Activated naive CD4-positive, alpha-beta T cell treated with anti-CD3 and anti-CD28 coated beads, Interleukin-2, amount 50 U/mL, for 24 hours (primary cell): Measurements from ENCODE around the gene LMX1B.
"Not testable (repeated sequence)": the region's sequence is repeated elsewhere in the genome, so short reads cannot be mapped to it uniquely, and the experiment has no call there.

Source experiments
- H3K27ac Mint-ChIP-seq: one replicate; pipeline ENCODE4 v1.8.0; 2021; ENCODE audit warnings: mild to moderate bottlenecking, mixed read lengths
- H3K27me3 Mint-ChIP-seq: one replicate; pipeline ENCODE4 v1.8.0; 2021; ENCODE audit warnings: mixed read lengths
- H3K36me3 Mint-ChIP-seq: one replicate; pipeline ENCODE4 v1.8.0; 2021; ENCODE audit warnings: mixed read lengths
- H3K4me1 Mint-ChIP-seq: one replicate; pipeline ENCODE4 v1.8.0; 2021; ENCODE audit warnings: mixed read lengths
- H3K4me3 Mint-ChIP-seq: one replicate; pipeline ENCODE4 v1.8.0; 2021; ENCODE audit warnings: mild to moderate bottlenecking, mixed read lengths
- H3K9me3 Mint-ChIP-seq: one replicate; pipeline ENCODE4 v1.8.0; 2021; ENCODE audit warnings: mixed read lengths

The LMX1B gene

GRCh38 chr9:126722922-126723806, 109.4 kb downstream of the LMX1B start:
- Mint-ChIP-seq H3K9me3 (no peaks in the 10 kb centered on the region), H3K4me1 (peaks cover 49% of the 10 kb centered on the region), H3K4me3 (peak overlapping the region; percentile 85), H3K27me3 (no peaks in the 10 kb centered on the region), H3K27ac (peak overlapping the region; percentile 96), H3K36me3 (no peaks in the 10 kb centered on the region)

- Mint-ChIP-seq H3K4me3 (peak overlapping the region; percentile 85), H3K27me3 (no peaks in the 10 kb centered on the region), H3K9me3 (no peaks in the 10 kb centered on the region), H3K36me3 (no peaks in the 10 kb centered on the region), H3K27ac (peak overlapping the region; percentile 4), H3K4me1 (peaks cover 43% of the 10 kb centered on the region)
Observed at GRCh38 chr9:126723807-126724172, 110.1 kb downstream of the LMX1B start.

GRCh38 chr9:126724226-126724625, 110.5 kb downstream of the LMX1B start:
- Mint-ChIP-seq H3K27ac (peak overlapping the region; percentile 4), H3K4me3 (peak overlapping the region; percentile 85), H3K36me3 (no peaks in the 10 kb centered on the region), H3K9me3 (no peaks in the 10 kb centered on the region), H3K27me3 (no peaks in the 10 kb centered on the region), H3K4me1 (peaks cover 39% of the 10 kb centered on the region)

GRCh38 chr9:126725485-126725884, 111.8 kb downstream of the LMX1B start:
- not testable (repeated sequence) for H3K27ac Mint-ChIP-seq, H3K27me3 Mint-ChIP-seq, H3K36me3 Mint-ChIP-seq, H3K9me3 Mint-ChIP-seq, H3K4me3 Mint-ChIP-seq
- H3K4me1 Mint-ChIP-seq = peaks cover 26% of the 10 kb centered on the region

- not testable (repeated sequence) for H3K4me1 Mint-ChIP-seq, H3K9me3 Mint-ChIP-seq, H3K27me3 Mint-ChIP-seq, H3K36me3 Mint-ChIP-seq, H3K27ac Mint-ChIP-seq, H3K4me3 Mint-ChIP-seq
Observed at GRCh38 chr9:126728210-126728609, 114.5 kb downstream of the LMX1B start.

GRCh38 chr9:126730592-126730991, 116.9 kb downstream of the LMX1B start:
- not testable (repeated sequence) for H3K9me3 Mint-ChIP-seq, H3K27ac Mint-ChIP-seq, H3K4me1 Mint-ChIP-seq, H3K4me3 Mint-ChIP-seq, H3K27me3 Mint-ChIP-seq, H3K36me3 Mint-ChIP-seq

GRCh38 chr9:126733005-126733404, 119.3 kb downstream of the LMX1B start:
- Mint-ChIP-seq H3K27ac (no peak overlapping the region), H3K36me3 (peaks cover 9% of the 10 kb centered on the region), H3K4me3 (no peak overlapping the region), H3K9me3 (peaks cover 15% of the 10 kb centered on the region), H3K27me3 (no peaks in the 10 kb centered on the region), H3K4me1 (no peaks in the 10 kb centered on the region)

GRCh38 chr9:126734877-126735276, 121.1 kb downstream of the LMX1B start:
- Mint-ChIP-seq H3K27me3 (no peaks in the 10 kb centered on the region), H3K27ac (no peak overlapping the region), H3K9me3 (peaks cover 15% of the 10 kb centered on the region), H3K36me3 (peaks cover 9% of the 10 kb centered on the region), H3K4me1 (no peaks in the 10 kb centered on the region), H3K4me3 (no peak overlapping the region)

GRCh38 chr9:126735482-126735881, 121.8 kb downstream of the LMX1B start:
- Mint-ChIP-seq H3K27ac (peak overlapping the region; percentile 43), H3K27me3 (no peaks in the 10 kb centered on the region), H3K4me1 (no peaks in the 10 kb centered on the region), H3K4me3 (no peak overlapping the region), H3K9me3 (peaks cover 15% of the 10 kb centered on the region), H3K36me3 (peaks cover 9% of the 10 kb centered on the region)

- no peak overlapping the region for H3K4me3 Mint-ChIP-seq
- H3K9me3 Mint-ChIP-seq = peaks cover 15% of the 10 kb centered on the region
- no peak overlapping the region for H3K27ac Mint-ChIP-seq
- no peaks in the 10 kb centered on the region for H3K4me1 Mint-ChIP-seq
- H3K27me3 Mint-ChIP-seq = no peaks in the 10 kb centered on the region
- peaks cover 9% of the 10 kb centered on the region for H3K36me3 Mint-ChIP-seq
Observed at GRCh38 chr9:126738553-126738952, 124.8 kb downstream of the LMX1B start.

GRCh38 chr9:126743041-126743440, 129.3 kb downstream of the LMX1B start:
- no peaks in the 10 kb centered on the region for H3K36me3 Mint-ChIP-seq
- no peak overlapping the region for H3K27ac Mint-ChIP-seq

GRCh38 chr9:126745574-126746411, 132.1 kb downstream of the LMX1B start:
- Mint-ChIP-seq H3K4me1 (peaks cover 37% of the 10 kb centered on the region), H3K36me3 (no peaks in the 10 kb centered on the region), H3K4me3 (no peak overlapping the region), H3K27me3 (no peaks in the 10 kb centered on the region), H3K9me3 (no peaks in the 10 kb centered on the region), H3K27ac (peak overlapping the region; percentile 87)

More at GRCh38 chr9:126743041-126743440, 129.3 kb downstream of the LMX1B start:
- Mint-ChIP-seq H3K4me1 (peaks cover 26% of the 10 kb centered on the region), H3K4me3 (no peak overlapping the region), H3K27me3 (no peaks in the 10 kb centered on the region), H3K9me3 (no peaks in the 10 kb centered on the region)
